K562 (cell line): ENCODE measurements around the gene SMOC2.

Source experiments
- CTCF ChIP-seq, 3 experiments: IDR thresholded peaks in 2 of 3; conservative IDR thresholded peaks in 1 of 3; 2 replicates each; pipeline ENCODE4 v1.5.1; 2011 to 2012; ENCODE audit warnings: low read length in 3 of 3, mild to moderate bottlenecking in 3 of 3, control low read depth in 2 of 3, improper control_type of control experiment in 1 of 3, inconsistent platforms in 1 of 3, low read depth in 1 of 3, mixed read lengths in 1 of 3, moderate library complexity in 1 of 3; ENCODE audit not compliant: insufficient read depth in 2 of 3
- POLR2A ChIP-seq: fragments of 450-650 bp; conservative IDR thresholded peaks from 2 replicates; pipeline ENCODE4 v1.6.1; 2016
- SMC3 ChIP-seq: conservative IDR thresholded peaks from 2 replicates; pipeline ENCODE4 v1.6.1; 2011; ENCODE audit warnings: low read depth, low read length, improper control_type of control experiment; ENCODE audit not compliant: insufficient read depth
- SREBF2 ChIP-seq: sonication (generic); formaldehyde crosslinking; IDR thresholded peaks from 2 replicates; pipeline ENCODE4 v1.4.0; 2020; ENCODE audit warnings: mild to moderate bottlenecking, missing genetic modification reagents
- SRSF7 ChIP-seq: fragments of 200-400 bp; formaldehyde crosslinking; optimal IDR thresholded peaks from 2 replicates; pipeline ENCODE3; 2017; ENCODE audit warnings: mild to moderate bottlenecking, low read depth, low read length
- TAF15 ChIP-seq: fragments of 200-400 bp; formaldehyde crosslinking; IDR thresholded peaks from 2 replicates; pipeline ENCODE4 v1.6.1; 2017; ENCODE audit warnings: mild to moderate bottlenecking, low read depth, low read length, moderate library complexity
- USF2 ChIP-seq: sonication (generic); formaldehyde crosslinking; IDR thresholded peaks from 2 replicates; pipeline ENCODE4 v1.5.0; 2020; ENCODE audit warnings: missing genetic modification reagents
- ZNF609 ChIP-seq: sonication (generic); formaldehyde crosslinking; IDR thresholded peaks from 2 replicates; pipeline ENCODE4 v1.8.1; 2023; ENCODE audit warnings: missing genetic modification reagents, mild to moderate bottlenecking, borderline replicate concordance

- TF ChIP-seq CTCF (IDR thresholded peaks at IDR 0.05 in 2 of 3, conservative IDR thresholded peaks at IDR 0.05 in 1 of 3; ENCODE audit: insufficient read depth in 2 of 3, low read depth in 1 of 3, low read length in 3 of 3) (no peak), USF2 (no peak), SREBF2 (no peak), TAF15 (no peak), POLR2A (no peak), ZNF609 (CRISPR knock-in tag) (no peak), SMC3 (no peak), SRSF7 (no peak)
Observed at GRCh38 chr6:168624540-168624939, 183.6 kb downstream of the SMOC2 start.
